Measurements from ENCODE around the gene MESP2. TPM values are rescaled to one million over a fixed set of nuclear protein-coding genes. Genes with fewer than 3 reads are reported as not detected.

MESP2 gene
- total RNA-seq, 2 donors from 2014 or later, result 0.22 to 1.3 TPM

DNA sequence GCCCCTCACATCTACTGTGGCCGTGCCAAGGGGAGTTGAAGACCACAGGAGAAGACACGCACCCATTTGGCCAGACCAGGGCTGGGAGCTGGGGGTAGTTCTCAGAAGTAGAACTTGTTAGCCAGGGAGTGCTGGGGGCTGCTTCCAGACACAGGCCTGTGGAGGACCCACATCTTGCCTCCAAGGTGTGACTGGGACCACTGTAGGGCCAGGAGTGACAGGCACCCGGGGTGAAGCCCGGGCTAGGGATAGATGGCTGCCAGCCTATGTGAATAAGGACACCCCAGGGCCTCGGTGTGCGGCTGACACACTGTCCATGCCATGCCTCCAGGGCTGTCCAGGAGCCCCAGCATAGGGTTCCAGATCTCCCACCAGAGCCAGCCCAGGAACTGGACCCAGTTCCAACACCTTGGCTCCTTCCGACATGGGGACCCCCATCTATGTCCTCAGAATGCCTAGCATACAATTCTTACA, 36.8 kb downstream of the MESP2 start:
- H3K27me3 ChIP-seq (ENCODE audit: control insufficient read depth, insufficient read depth, low read length, poor library complexity, severe bottlenecking), result peaks cover 55% of the 10 kb centered on the region
- WGBS, 2 experiments (ENCODE audit: insufficient coverage in 1 of 2, insufficient read length in 1 of 2), result 92 to 97% methylated on average over 4 to 7 of the region's 7 CpGs
- H3K27ac ChIP-seq (ENCODE audit: low read depth, low read length), result no peak overlapping the region
- Mint-ChIP-seq H3K4me3 (no peak overlapping the region), H3K36me3 (ENCODE audit: low read depth) (no peaks in the 10 kb centered on the region), H3K27ac (no peak overlapping the region), H3K9me3 (peaks cover 15% of the 10 kb centered on the region), H3K27me3 (ENCODE audit: insufficient read depth) (peaks cover 67% of the 10 kb centered on the region), H3K4me1 (peaks cover 12% of the 10 kb centered on the region)
- H3K4me1 ChIP-seq (ENCODE audit: control insufficient read depth, insufficient read depth, low read length), result peaks cover 4% of the 10 kb centered on the region
- DNase-seq, result no peak
- H3K9ac ChIP-seq (ENCODE audit: extremely low read depth, low read length, poor library complexity, severe bottlenecking), result no peak overlapping the region
- H3K4me3 ChIP-seq (ENCODE audit: low read length), result no peak overlapping the region
- H3K36me3 ChIP-seq (ENCODE audit: control insufficient read depth, insufficient read depth, low read length), result no peaks in the 10 kb centered on the region
- TF ChIP-seq, protein P1, sequence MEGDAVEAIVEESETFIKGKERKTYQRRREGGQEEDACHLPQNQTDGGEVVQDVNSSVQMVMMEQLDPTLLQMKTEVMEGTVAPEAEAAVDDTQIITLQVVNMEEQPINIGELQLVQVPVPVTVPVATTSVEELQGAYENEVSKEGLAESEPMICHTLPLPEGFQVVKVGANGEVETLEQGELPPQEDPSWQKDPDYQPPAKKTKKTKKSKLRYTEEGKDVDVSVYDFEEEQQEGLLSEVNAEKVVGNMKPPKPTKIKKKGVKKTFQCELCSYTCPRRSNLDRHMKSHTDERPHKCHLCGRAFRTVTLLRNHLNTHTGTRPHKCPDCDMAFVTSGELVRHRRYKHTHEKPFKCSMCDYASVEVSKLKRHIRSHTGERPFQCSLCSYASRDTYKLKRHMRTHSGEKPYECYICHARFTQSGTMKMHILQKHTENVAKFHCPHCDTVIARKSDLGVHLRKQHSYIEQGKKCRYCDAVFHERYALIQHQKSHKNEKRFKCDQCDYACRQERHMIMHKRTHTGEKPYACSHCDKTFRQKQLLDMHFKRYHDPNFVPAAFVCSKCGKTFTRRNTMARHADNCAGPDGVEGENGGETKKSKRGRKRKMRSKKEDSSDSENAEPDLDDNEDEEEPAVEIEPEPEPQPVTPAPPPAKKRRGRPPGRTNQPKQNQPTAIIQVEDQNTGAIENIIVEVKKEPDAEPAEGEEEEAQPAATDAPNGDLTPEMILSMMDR (conservative IDR thresholded peaks at IDR 0.05), result no peak
- H3K9me3 ChIP-seq (ENCODE audit: control insufficient read depth, low read length), result peaks cover 9% of the 10 kb centered on the region

DNA sequence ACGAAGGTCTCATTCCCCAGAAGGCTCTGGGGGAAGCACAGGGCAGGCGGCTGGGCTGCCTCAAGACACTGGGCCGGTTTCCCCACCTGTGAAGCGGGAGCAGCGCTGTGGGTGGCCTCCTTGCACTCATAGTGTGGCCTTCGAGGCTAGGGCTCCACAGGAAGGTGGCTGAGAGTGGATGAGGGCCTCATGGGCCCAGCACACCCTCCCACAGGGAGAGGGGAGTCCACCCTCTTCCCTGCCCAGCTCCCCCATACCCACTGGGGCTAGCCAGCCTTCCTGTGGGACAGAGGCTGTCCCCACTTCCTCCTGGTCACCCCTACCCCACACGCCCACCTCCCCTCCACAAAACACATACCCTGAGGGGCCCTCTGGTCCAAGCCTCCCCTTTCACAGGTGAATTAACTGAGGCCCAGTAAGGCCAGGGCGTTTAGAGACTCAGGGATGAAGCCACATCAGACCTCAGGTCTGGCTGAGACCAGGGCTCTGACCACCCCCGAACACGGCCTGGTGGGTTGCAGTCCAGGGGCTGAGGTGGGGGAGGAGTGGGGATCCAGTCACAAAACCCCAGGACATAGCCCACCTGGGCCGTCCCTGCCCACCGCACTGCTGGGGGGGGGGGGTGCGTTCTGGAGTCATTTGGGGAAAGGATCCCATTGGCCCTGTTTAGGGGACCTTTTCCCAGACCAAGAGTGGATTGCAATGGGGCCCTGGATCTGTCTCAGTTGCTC, 37.4 kb downstream of the MESP2 start:
- no peak overlapping the region for H3K4me3 ChIP-seq (ENCODE audit: low read length)

DNA sequence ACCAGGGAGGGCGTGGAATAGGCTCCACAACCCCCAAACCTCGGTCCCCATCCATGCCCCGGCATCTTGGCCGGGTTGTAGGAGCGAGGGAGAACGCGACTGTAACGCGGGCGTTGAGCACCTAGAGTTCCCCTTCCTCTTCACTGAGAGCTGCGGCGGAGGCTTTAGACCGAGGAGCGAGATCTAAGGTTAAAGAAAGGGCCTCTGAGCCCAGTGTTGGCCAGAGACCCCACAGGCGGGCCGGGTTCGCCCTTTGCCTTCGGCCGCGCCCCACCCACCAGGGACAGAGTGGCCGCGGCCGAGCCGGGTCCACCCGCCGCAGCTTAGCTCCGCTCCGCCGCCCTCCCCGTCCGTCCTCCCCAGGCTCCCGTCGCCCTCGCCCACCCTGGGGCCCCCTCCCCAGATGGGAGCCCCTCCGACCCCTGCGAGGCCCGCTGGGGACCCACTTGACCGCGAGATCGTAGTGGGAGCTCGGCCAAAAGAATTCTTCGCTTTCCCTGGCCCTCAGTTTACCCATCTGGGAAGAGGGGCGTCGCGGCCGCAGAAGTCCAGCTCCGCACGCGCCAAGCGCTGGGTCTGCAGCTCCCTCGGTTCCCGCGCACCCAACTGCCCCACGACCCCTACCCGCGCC, 38.1 kb downstream of the MESP2 start:
- Histone ChIP-seq H3K9me3 (ENCODE audit: control insufficient read depth, low read length) (peaks cover 9% of the 10 kb centered on the region), H3K9ac (ENCODE audit: extremely low read depth, low read length, poor library complexity, severe bottlenecking) (no peak overlapping the region), H3K27ac (ENCODE audit: low read depth, low read length) (no peak overlapping the region), H3K36me3 (ENCODE audit: control insufficient read depth, insufficient read depth, low read length) (no peaks in the 10 kb centered on the region), H3K4me3 (ENCODE audit: low read length) (no peak overlapping the region), H3K27me3 (ENCODE audit: control insufficient read depth, insufficient read depth, low read length, poor library complexity, severe bottlenecking) (peaks cover 57% of the 10 kb centered on the region), H3K4me1 (ENCODE audit: control insufficient read depth, insufficient read depth, low read length) (peaks cover 4% of the 10 kb centered on the region)
- DNase-seq, result no peak
- Mint-ChIP-seq H3K9me3 (peaks cover 15% of the 10 kb centered on the region), H3K36me3 (ENCODE audit: low read depth) (no peaks in the 10 kb centered on the region), H3K27me3 (ENCODE audit: insufficient read depth) (peaks cover 69% of the 10 kb centered on the region), H3K4me1 (no peaks in the 10 kb centered on the region), H3K27ac (no peak overlapping the region), H3K4me3 (peak overlapping the region; percentile 40)
- 30 to 56% methylated on average over 14 to 56 of the region's 56 CpGs for WGBS, 2 experiments (ENCODE audit: insufficient coverage in 1 of 2, insufficient read length in 1 of 2)
- TF ChIP-seq, protein P1 (conservative IDR thresholded peaks at IDR 0.05), result no peak

More for the DNA sequence above, 37.4 kb downstream of the MESP2 start:
- no peaks in the 10 kb centered on the region for H3K36me3 ChIP-seq (ENCODE audit: control insufficient read depth, insufficient read depth, low read length)
- peaks cover 4% of the 10 kb centered on the region for H3K4me1 ChIP-seq (ENCODE audit: control insufficient read depth, insufficient read depth, low read length)
- DNase-seq, result no peak
- peaks cover 57% of the 10 kb centered on the region for H3K27me3 ChIP-seq (ENCODE audit: control insufficient read depth, insufficient read depth, low read length, poor library complexity, severe bottlenecking)
- no peak overlapping the region for H3K27ac Mint-ChIP-seq
- peaks cover 9% of the 10 kb centered on the region for H3K9me3 ChIP-seq (ENCODE audit: control insufficient read depth, low read length)
- H3K27ac ChIP-seq (ENCODE audit: low read depth, low read length), result no peak overlapping the region
- H3K27me3 Mint-ChIP-seq (ENCODE audit: insufficient read depth), result peaks cover 69% of the 10 kb centered on the region
- H3K4me1 Mint-ChIP-seq, result peaks cover 6% of the 10 kb centered on the region
- no peaks in the 10 kb centered on the region for H3K36me3 Mint-ChIP-seq (ENCODE audit: low read depth)
- no peak overlapping the region for H3K9ac ChIP-seq (ENCODE audit: extremely low read depth, low read length, poor library complexity, severe bottlenecking)
- peaks cover 15% of the 10 kb centered on the region for H3K9me3 Mint-ChIP-seq
- H3K4me3 Mint-ChIP-seq, result peak overlapping the region; percentile 40
- TF ChIP-seq, protein P1 (conservative IDR thresholded peaks at IDR 0.05), result no peak
- 85% methylated on average over 4 to 12 of the region's 13 CpGs for WGBS, 2 experiments (ENCODE audit: insufficient coverage in 1 of 2, insufficient read length in 1 of 2)
